Ovary (tissue), 9 donors: ENCODE data around the gene NR2F1-AS1. TPM values are rescaled to one million over a fixed set of nuclear protein-coding genes. Genes with fewer than 3 reads are reported as not detected.
A peak's percentile ranks its signal among the peaks of the same experiment; 100 is the strongest.

Source experiments
- DNase-seq, 5 donors: peaks; one replicate each; pipeline ENCODE4 v3.0.0-alpha.2; 2019 to 2020
- H3K27ac ChIP-seq, 2 donors: fragments of 200-600 bp; one replicate each; pipeline versions ENCODE4 v1.5.1 to v1.8.0; 2019 to 2022
- H3K27me3 ChIP-seq: fragments of 200-600 bp; one replicate; pipeline ENCODE4 v1.8.0; 2022
- H3K36me3 ChIP-seq: fragments of 200-600 bp; sonication (generic); one replicate; pipeline ENCODE4 v1.5.1; 2019
- H3K4me1 ChIP-seq: one replicate; pipeline ENCODE4 v1.8.1; 2013; ENCODE audit warnings: mild to moderate bottlenecking, moderate library complexity; ENCODE audit not compliant: insufficient read depth
- H3K4me3 ChIP-seq: fragments of 200-600 bp; sonication (generic); one replicate; pipeline ENCODE4 v1.5.1; 2017
- H3K9me3 ChIP-seq, 2 donors: fragments of 200-600 bp in 1 of 2; sonication (generic) in 1 of 2; one replicate each; pipeline versions ENCODE4 v1.5.1 to v1.8.1; 2013 to 2019; ENCODE audit warnings: mild to moderate bottlenecking in 1 of 2, moderate library complexity in 1 of 2
- EP300 ChIP-seq: sonication (generic); formaldehyde crosslinking; IDR thresholded peaks from one replicate; pipeline ENCODE4 v1.6.1; 2017; ENCODE audit warnings: antibody characterized with exemption
- POLR2A ChIP-seq: fragments of 450-650 bp; IDR thresholded peaks from one replicate; pipeline ENCODE4 v1.6.1; 2017; ENCODE audit warnings: antibody characterized with exemption, mild to moderate bottlenecking, moderate library complexity
- WGBS, 3 donors: extraction: QIAGEN DNeasy Blood & Tissue Kit in 1 of 3; methylation state at CpG; one replicate each; pipeline versions ENCODE4 v1.1.5 to v1.1.7; 2013 to 2017; 5-methylcytosine and 5-hydroxymethylcytosine counted together
- intact Hi-C, 4 donors: fragments of 100-400 bp; cut with DNase I; formaldehyde crosslinking; loops; one replicate each; pipeline versions ENCODE4 v1.11.0 to v1.15.1; 2022 to 2023
- polyA plus RNA-seq, 2 donors: library from polyadenylated mRNA; stranded (reverse); fragments of 200-250 nt in 1 of 2; fragments of 350-450 nt in 1 of 2; fragmentation: Illumina TruSeq in 1 of 2; extraction: RNeasy Lipid Tissue Mini Kit (QIAGEN cat#74804) in 1 of 2; gene quantifications; one replicate each; pipeline ENCODE4 v1.2.3, GENCODE V29; 2013 to 2014
- total RNA-seq, 7 donors: library from RNA; depleted of rRNA in 2 of 7; stranded (reverse); fragments of >200 nt in 2 of 7; fragmentation: NEBNext Ultra II Directional in 3 of 7; extraction: Animal tissue kit (Norgen Biotek cat#: 25700) in 3 of 7; gene quantifications; one replicate each; pipeline versions ENCODE4 v1.1.0 to v1.2.4, GENCODE V29; 2016 to 2023
- TF ChIP-seq, protein P1 (sequence below), 3 donors: fragments of 450-650 bp in 2 of 3; fragments of 200-600 bp in 1 of 3; IDR thresholded peaks; one replicate each; pipeline versions ENCODE4 v1.5.1 to v1.8.0; 2016 to 2022; ENCODE audit warnings: antibody characterized with exemption in 3 of 3, mild to moderate bottlenecking in 1 of 3
- donor health status: DM: no; HTN: no; CAD: no; lungs with moderate emphysema.
- donor health status: DM: no; HTN: no; CAD: no.
- donor health status: Bipolar disorder and iron deficiency.
- donor health status: DM: yes; HTN: yes; CAD: no.
- donor health status: DM: no; HTN: no; CAD: no.
- donor health status: DM: yes; HTN: yes; CAD: no.

The NR2F1-AS1 gene
- total and polyA plus RNA-seq, 9 donors = 20.7 to 45.7 (median 25.0) TPM

DNA sequence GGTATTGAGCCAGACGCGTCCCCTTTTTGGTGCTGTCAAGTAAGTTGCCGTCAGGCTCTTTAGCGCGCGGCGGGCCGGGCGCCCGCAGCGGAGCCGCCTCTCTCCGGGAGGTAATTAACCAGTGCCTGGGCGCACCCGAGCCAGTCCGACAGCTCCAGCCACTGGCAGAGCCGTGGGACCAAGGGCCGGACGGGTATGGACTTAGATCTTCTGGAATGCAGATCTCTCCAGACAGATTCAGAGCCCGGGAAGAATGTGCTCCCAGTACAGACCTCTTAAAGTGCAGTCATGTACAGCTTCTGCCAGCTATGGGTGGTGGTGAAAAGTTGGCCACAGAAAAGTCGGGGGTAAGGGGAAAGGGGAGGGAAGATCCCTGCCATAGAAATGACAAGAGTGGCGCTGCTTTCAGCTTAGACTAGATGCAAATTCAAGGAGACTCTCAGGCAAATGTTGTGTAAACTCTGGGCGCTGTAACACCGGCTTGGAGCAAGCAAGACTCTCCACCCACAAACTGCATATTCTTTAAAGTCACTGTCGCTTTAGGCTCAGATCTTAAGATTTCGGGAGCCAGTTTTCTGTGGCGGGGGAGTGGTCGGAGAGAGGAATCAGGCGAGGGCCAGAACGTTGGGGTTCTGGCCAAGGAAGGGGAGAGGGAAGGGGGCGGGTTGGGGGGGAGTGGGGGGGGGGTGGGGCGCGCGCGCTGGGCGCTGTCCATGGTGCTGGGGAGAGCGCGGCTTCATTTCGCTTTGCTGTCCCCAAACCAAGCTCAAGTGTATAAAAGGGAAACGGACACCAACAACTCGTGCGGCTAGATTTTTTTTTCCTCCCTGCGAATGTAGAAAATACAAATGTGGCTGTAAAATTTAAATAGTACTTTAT is 31.2 kb upstream of the NR2F1-AS1 start:
- H3K4me3 ChIP-seq = no peak overlapping the region
- DNase-seq = peak in 4 of 5 donors; percentile 43 to 69 (median 64)
- TF ChIP-seq, protein P1, sequence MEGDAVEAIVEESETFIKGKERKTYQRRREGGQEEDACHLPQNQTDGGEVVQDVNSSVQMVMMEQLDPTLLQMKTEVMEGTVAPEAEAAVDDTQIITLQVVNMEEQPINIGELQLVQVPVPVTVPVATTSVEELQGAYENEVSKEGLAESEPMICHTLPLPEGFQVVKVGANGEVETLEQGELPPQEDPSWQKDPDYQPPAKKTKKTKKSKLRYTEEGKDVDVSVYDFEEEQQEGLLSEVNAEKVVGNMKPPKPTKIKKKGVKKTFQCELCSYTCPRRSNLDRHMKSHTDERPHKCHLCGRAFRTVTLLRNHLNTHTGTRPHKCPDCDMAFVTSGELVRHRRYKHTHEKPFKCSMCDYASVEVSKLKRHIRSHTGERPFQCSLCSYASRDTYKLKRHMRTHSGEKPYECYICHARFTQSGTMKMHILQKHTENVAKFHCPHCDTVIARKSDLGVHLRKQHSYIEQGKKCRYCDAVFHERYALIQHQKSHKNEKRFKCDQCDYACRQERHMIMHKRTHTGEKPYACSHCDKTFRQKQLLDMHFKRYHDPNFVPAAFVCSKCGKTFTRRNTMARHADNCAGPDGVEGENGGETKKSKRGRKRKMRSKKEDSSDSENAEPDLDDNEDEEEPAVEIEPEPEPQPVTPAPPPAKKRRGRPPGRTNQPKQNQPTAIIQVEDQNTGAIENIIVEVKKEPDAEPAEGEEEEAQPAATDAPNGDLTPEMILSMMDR (IDR thresholded peaks at IDR 0.05) = no peak
- TF ChIP-seq EP300 = no peak
- no peak for TF ChIP-seq POLR2A
- H3K4me1 ChIP-seq = peaks cover 2% of the 10 kb centered on the region
- no peak overlapping the region for H3K27ac ChIP-seq
- 2 to 4% (median 3%) methylated on average over 43 of the region's 43 CpGs for WGBS, 3 donors
- H3K27me3 ChIP-seq = no peaks in the 10 kb centered on the region
- no peaks in the 10 kb centered on the region for H3K9me3 ChIP-seq
- H3K36me3 ChIP-seq = no peaks in the 10 kb centered on the region
- intact Hi-C loops = no loop called here

DNA sequence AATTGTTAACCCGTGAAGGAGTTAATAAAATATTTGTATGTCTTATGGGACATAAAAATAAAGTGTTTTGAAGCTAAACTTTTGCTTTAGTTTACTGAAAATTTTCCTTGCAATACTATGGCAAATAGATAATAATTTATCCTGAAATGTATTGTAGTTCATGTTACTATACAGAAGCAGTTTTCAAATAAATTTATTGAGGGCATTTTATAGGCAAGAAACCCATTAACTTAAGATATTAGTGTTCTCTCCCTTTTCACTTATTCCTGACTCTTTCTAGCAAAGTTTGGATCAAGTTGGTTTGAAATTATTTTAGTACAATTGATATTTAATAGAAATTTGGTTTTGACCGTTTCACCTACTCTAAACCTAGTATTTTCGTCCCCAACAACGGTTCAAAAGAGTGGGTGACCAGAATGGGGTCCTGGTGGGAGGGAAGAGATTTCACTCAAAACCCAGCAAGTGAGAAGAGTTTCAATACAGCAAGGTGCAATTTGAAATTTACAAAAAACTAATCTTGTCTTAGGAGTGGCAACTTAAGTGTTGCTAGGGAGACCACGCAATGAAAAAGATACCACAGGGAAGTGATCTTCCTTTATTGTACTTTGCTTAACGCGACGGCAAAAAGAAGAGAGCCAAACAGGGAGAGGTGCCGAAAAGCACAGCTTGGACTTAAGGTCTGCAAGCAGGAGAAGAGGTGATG is 30.4 kb upstream of the NR2F1-AS1 start:
- Histone ChIP-seq H3K4me1 (peaks cover 2% of the 10 kb centered on the region), H3K36me3 (no peaks in the 10 kb centered on the region), H3K27ac (no peak overlapping the region), H3K9me3 (no peaks in the 10 kb centered on the region), H3K4me3 (no peak overlapping the region), H3K27me3 (no peaks in the 10 kb centered on the region)
- 15 to 17% (median 16%) methylated on average over 9 of the region's 9 CpGs for WGBS, 3 donors
- TF ChIP-seq EP300 (no peak), POLR2A (no peak)
- no peak for DNase-seq
- intact Hi-C loops = no loop called here

DNA sequence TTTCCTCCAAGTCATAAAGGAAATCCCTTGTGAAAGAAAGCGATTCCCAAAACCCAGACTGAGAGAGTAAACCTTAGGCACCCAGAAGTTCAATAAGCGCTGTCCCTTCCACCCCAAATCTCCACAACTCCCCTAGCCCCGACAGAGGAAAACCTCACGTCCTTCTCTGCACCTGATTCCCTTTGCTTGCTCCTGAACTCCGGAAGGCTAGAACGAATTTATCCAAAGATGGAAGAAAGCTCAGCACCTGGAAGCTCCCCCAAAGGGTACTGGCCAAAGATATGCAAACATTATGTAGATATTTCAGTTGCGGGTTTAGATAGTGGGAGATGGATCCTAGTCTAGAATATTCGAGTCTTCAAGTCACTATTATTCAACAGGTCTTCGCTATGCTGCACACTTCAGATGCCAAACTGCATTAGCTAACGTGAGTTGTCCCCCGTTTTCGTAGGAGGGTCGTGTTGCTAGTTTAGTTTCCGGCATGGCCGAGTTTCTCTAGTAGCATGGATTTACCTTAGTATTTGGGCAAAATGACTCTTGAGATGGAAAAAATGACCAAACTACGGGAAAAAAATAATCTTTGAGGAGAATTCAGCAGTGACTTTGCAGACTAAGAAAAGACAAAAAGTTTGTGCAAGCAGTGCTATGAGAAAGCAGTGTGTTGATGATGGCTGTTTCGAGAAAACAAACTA is 29.7 kb upstream of the NR2F1-AS1 start:
- no peak for DNase-seq
- Histone ChIP-seq H3K36me3 (no peaks in the 10 kb centered on the region), H3K27ac (no peak overlapping the region), H3K27me3 (no peaks in the 10 kb centered on the region), H3K9me3 (no peaks in the 10 kb centered on the region), H3K4me3 (no peak overlapping the region), H3K4me1 (peaks cover 2% of the 10 kb centered on the region)
- intact Hi-C loops = no loop called here
- TF ChIP-seq EP300 = no peak
- TF ChIP-seq, protein P1 (IDR thresholded peaks at IDR 0.05) = no peak
- TF ChIP-seq POLR2A = no peak
- 19 to 25% (median 23%) methylated on average over 17 of the region's 17 CpGs for WGBS, 3 donors

DNA sequence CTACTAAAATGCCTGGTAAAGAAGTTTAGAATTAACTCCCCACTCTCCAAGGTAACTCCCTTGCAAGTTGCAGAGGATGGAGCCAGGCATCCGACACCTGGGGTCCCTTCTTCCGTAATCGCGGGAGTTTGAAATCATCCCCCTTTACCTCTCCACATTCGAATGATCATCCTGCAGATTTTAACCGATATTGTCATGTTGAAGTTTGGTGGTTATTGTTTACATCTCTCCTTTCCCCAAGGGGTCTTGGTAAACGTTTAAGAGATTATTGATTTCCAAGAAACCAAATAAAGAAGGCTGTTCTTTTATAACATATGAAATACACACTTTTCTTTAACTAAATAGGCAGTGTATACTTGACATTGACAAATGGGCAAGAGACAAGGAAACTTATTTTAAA is 28.7 kb upstream of the NR2F1-AS1 start:
- no peak overlapping the region for H3K4me3 ChIP-seq
- WGBS, 3 donors = 26 to 32% (median 30%) methylated on average over 7 of the region's 7 CpGs
- H3K9me3 ChIP-seq = no peaks in the 10 kb centered on the region
- H3K4me1 ChIP-seq = peaks cover 2% of the 10 kb centered on the region
- H3K27ac ChIP-seq = no peak overlapping the region
- intact Hi-C loops = no loop called here
- DNase-seq = no peak
- H3K36me3 ChIP-seq = no peaks in the 10 kb centered on the region
- no peaks in the 10 kb centered on the region for H3K27me3 ChIP-seq
- TF ChIP-seq EP300 (no peak), POLR2A (no peak)
- TF ChIP-seq, protein P1 (IDR thresholded peaks at IDR 0.05) = no peak
